Gastrocnemius medialis (tissue), 4 donors: ENCODE results near the gene AMN. TPM values are rescaled to one million over a fixed set of nuclear protein-coding genes. Genes with fewer than 3 reads are reported as not detected.

Experiments
- ATAC-seq, 2 donors: fragments of 150-250 bp; one replicate each; pipeline ENCODE4 v1.9.1; 2016
- DNase-seq, 2 donors: peaks; one replicate each; pipeline ENCODE4 v3.0.0-alpha.2; 2019
- H3K27ac ChIP-seq, 4 donors: fragments of 200-600 bp; sonication (generic); 1 replicate in 1 of 4; 2 replicates in 3 of 4; pipeline ENCODE4 v1.5.1; 2016 to 2018; ENCODE audit warnings: mild to moderate bottlenecking in 2 of 4, moderate library complexity in 1 of 4
- H3K27me3 ChIP-seq, 3 donors: fragments of 200-600 bp; sonication (generic) in 2 of 3; 1 replicate in 1 of 3; 2 replicates in 2 of 3; pipeline versions ENCODE4 v1.5.1 to v1.6.0; 2016 to 2019; ENCODE audit warnings: mild to moderate bottlenecking in 1 of 3, moderate library complexity in 1 of 3
- H3K36me3 ChIP-seq, 2 donors: fragments of 200-600 bp; sonication (generic) in 1 of 2; one replicate each; pipeline ENCODE4 v1.5.1; 2017 to 2018
- H3K4me1 ChIP-seq, 2 donors: fragments of 200-600 bp; sonication (generic) in 1 of 2; one replicate each; pipeline ENCODE4 v1.5.1; 2016 to 2017; ENCODE audit warnings: mild to moderate bottlenecking in 2 of 2
- H3K4me3 ChIP-seq, 4 donors: fragments of 200-600 bp; sonication (generic) in 3 of 4; 1 replicate in 1 of 4; 2 replicates in 3 of 4; pipeline ENCODE4 v1.5.1; 2016 to 2019; ENCODE audit warnings: mild to moderate bottlenecking in 2 of 4
- H3K9me3 ChIP-seq, 3 donors: fragments of 200-600 bp; sonication (generic) in 2 of 3; 1 replicate in 1 of 3; 2 replicates in 2 of 3; pipeline ENCODE4 v1.5.1; 2016 to 2019
- CTCF ChIP-seq, 5 experiments: fragments of 450-650 bp in 3 of 5; fragments of 200-600 bp in 2 of 5; sonication (generic) in 2 of 5; IDR thresholded peaks in 4 of 5; conservative IDR thresholded peaks in 1 of 5; 1 replicate in 4 of 5; 2 replicates in 1 of 5; pipeline ENCODE4 v1.5.1; 2016 to 2019; ENCODE audit warnings: antibody characterized with exemption in 5 of 5, mild to moderate bottlenecking in 3 of 5, moderate library complexity in 3 of 5
- POLR2A ChIP-seq, 2 donors: fragments of 450-650 bp; IDR thresholded peaks; one replicate each; pipeline ENCODE4 v1.6.1; 2017; ENCODE audit warnings: antibody characterized with exemption in 2 of 2, mild to moderate bottlenecking in 2 of 2, moderate library complexity in 2 of 2
- in situ Hi-C, 4 donors: fragments of 200-750 bp; cut with MboI; loops; one replicate each; pipeline versions ENCODE4 v1.15.0 to v1.8.0; 2017; ENCODE audit warnings: low sequenced_read_pairs in 4 of 4
- intact Hi-C: fragments of 100-400 bp; cut with DNase I; formaldehyde crosslinking; loops from one replicate; pipeline ENCODE4 v1.15.1; 2023; ENCODE audit warnings: low total_unique reads
- total RNA-seq, 4 donors: library from RNA; depleted of rRNA; stranded (reverse); fragments of >200 nt; gene quantifications; one replicate each; pipeline versions ENCODE4 v1.1.0 to v1.2.3, GENCODE V29; 2016

AMN gene
- total RNA-seq, 4 donors from 2014 or later, result 0.42 to 4.3 TPM; not detected in 2

GRCh38 chr14:102957222-102957621 lies 34.8 kb downstream of the AMN start:
- intact Hi-C loops, result no loop called here
- in situ Hi-C loops, result no loop called here
- Histone ChIP-seq H3K4me3 (no peak overlapping the region), H3K27ac (no peak overlapping the region), H3K9me3 (no peaks in the 10 kb centered on the region), H3K27me3 (no peaks in the 10 kb centered on the region), H3K36me3 (peaks cover 0 to 96% of the 10 kb centered on the region in 2 donors), H3K4me1 (no peaks in the 10 kb centered on the region)
- no peak for ATAC-seq
- DNase-seq, result no peak
- TF ChIP-seq POLR2A (IDR thresholded peaks at IDR 0.05) (no peak), CTCF (IDR thresholded peaks at IDR 0.05 in 4 of 5, conservative IDR thresholded peaks at IDR 0.05 in 1 of 5) (no peak)

GRCh38 chr14:102958461-102958860 lies 36.0 kb downstream of the AMN start:
- TF ChIP-seq CTCF (IDR thresholded peaks at IDR 0.05 in 4 of 5, conservative IDR thresholded peaks at IDR 0.05 in 1 of 5) (no peak), POLR2A (IDR thresholded peaks at IDR 0.05) (no peak)
- no peak overlapping the region for H3K4me3 ChIP-seq
- no peaks in the 10 kb centered on the region for H3K27me3 ChIP-seq
- H3K4me1 ChIP-seq, result no peaks in the 10 kb centered on the region
- H3K36me3 ChIP-seq, result peaks cover 0 to 96% of the 10 kb centered on the region in 2 donors
- in situ Hi-C loops (no loop called here), intact Hi-C loops (no loop called here)
- H3K27ac ChIP-seq, result no peak overlapping the region
- no peaks in the 10 kb centered on the region for H3K9me3 ChIP-seq
- DNase-seq, result no peak
- no peak for ATAC-seq

- in situ Hi-C loops, result no loop called here
- Histone ChIP-seq H3K4me1 (peaks cover 6% of the 10 kb centered on the region in 2 donors), H3K36me3 (peaks cover 0 to 88% of the 10 kb centered on the region in 2 donors), H3K27ac (no peak overlapping the region), H3K4me3 (no peak overlapping the region), H3K9me3 (no peaks in the 10 kb centered on the region), H3K27me3 (no peaks in the 10 kb centered on the region)
- ATAC-seq, result no peak
- no peak for DNase-seq
- intact Hi-C loops, result no loop called here
- TF ChIP-seq CTCF (IDR thresholded peaks at IDR 0.05 in 4 of 5, conservative IDR thresholded peaks at IDR 0.05 in 1 of 5) (no peak), POLR2A (IDR thresholded peaks at IDR 0.05) (no peak)
Observed at GRCh38 chr14:102962111-102962627, 39.7 kb downstream of the AMN start.

- ATAC-seq, result no peak
- no peak overlapping the region for H3K4me3 ChIP-seq
- no peaks in the 10 kb centered on the region for H3K9me3 ChIP-seq
- H3K36me3 ChIP-seq, result peaks cover 0 to 87% of the 10 kb centered on the region in 2 donors
- peaks cover 10 to 17% of the 10 kb centered on the region in 2 donors for H3K4me1 ChIP-seq
- H3K27ac ChIP-seq, result no peak overlapping the region
- TF ChIP-seq POLR2A (IDR thresholded peaks at IDR 0.05) (no peak), CTCF (IDR thresholded peaks at IDR 0.05 in 4 of 5, conservative IDR thresholded peaks at IDR 0.05 in 1 of 5) (no peak)
- intact Hi-C loops, result no loop called here
- in situ Hi-C loops, result no loop called here
- DNase-seq, result no peak
- H3K27me3 ChIP-seq, result no peaks in the 10 kb centered on the region
Observed at GRCh38 chr14:102964152-102964730, 41.8 kb downstream of the AMN start.

- DNase-seq, result no peak
- TF ChIP-seq POLR2A (IDR thresholded peaks at IDR 0.05) (no peak), CTCF (IDR thresholded peaks at IDR 0.05 in 4 of 5, conservative IDR thresholded peaks at IDR 0.05 in 1 of 5) (no peak)
- H3K4me1 ChIP-seq, result peaks cover 15 to 22% of the 10 kb centered on the region in 2 donors
- intact Hi-C loops (no loop called here), in situ Hi-C loops (no loop called here)
- no peak for ATAC-seq
- no peaks in the 10 kb centered on the region for H3K9me3 ChIP-seq
- H3K27me3 ChIP-seq, result no peaks in the 10 kb centered on the region
- peaks cover 0 to 87% of the 10 kb centered on the region in 2 donors for H3K36me3 ChIP-seq
- no peak overlapping the region for H3K27ac ChIP-seq
- no peak overlapping the region for H3K4me3 ChIP-seq
Observed at GRCh38 chr14:102965282-102965681, 42.8 kb downstream of the AMN start.
